Suprapubic skin (tissue), 4 donors: Measurements from ENCODE around the gene KCNJ6. TPM values are rescaled to one million over a fixed set of nuclear protein-coding genes. Genes with fewer than 3 reads are reported as not detected.
"Not testable (repeated sequence)": the region's sequence is repeated elsewhere in the genome, so short reads cannot be mapped to it uniquely, and the experiment has no call there.

Experiments used
- DNase-seq, 2 donors: peaks; one replicate each; pipeline ENCODE4 v3.0.0-alpha.2; 2019; ENCODE audit warnings: low spot score in 2 of 2
- H3K27ac ChIP-seq: fragments of 200-600 bp; sonication (generic); one replicate; pipeline ENCODE4 v1.5.1; 2019
- H3K27me3 ChIP-seq: fragments of 200-600 bp; sonication (generic); one replicate; pipeline ENCODE4 v1.5.1; 2019
- H3K36me3 ChIP-seq: fragments of 200-600 bp; sonication (generic); one replicate; pipeline ENCODE4 v1.5.1; 2019
- H3K4me1 ChIP-seq: fragments of 200-600 bp; sonication (generic); one replicate; pipeline ENCODE4 v1.5.1; 2019
- H3K4me3 ChIP-seq: fragments of 200-600 bp; sonication (generic); one replicate; pipeline ENCODE4 v1.5.1; 2019; ENCODE audit warnings: mild to moderate bottlenecking
- H3K9me3 ChIP-seq: fragments of 200-600 bp; sonication (generic); one replicate; pipeline ENCODE4 v1.5.1; 2019
- CTCF ChIP-seq, 2 donors: fragments of 200-600 bp in 1 of 2; fragments of 450-650 bp in 1 of 2; sonication (generic) in 1 of 2; IDR thresholded peaks; one replicate each; pipeline ENCODE4 v1.5.1; 2016 to 2019; ENCODE audit warnings: antibody characterized with exemption in 2 of 2, mild to moderate bottlenecking in 1 of 2, moderate library complexity in 1 of 2
- EP300 ChIP-seq: sonication (generic); formaldehyde crosslinking; IDR thresholded peaks from one replicate; pipeline ENCODE4 v1.6.1; 2017; ENCODE audit warnings: antibody characterized with exemption
- POLR2A ChIP-seq, 2 donors: fragments of 450-650 bp; IDR thresholded peaks; one replicate each; pipeline ENCODE4 v1.6.1; 2017; ENCODE audit warnings: antibody characterized with exemption in 2 of 2, mild to moderate bottlenecking in 2 of 2, moderate library complexity in 2 of 2
- POLR2AphosphoS5 ChIP-seq, 3 donors: sonication (generic); formaldehyde crosslinking; IDR thresholded peaks; one replicate each; pipeline ENCODE4 v1.6.1; 2017; ENCODE audit warnings: antibody characterized with exemption in 3 of 3
- WGBS: methylation state at CpG from one replicate; pipeline ENCODE4 v1.1.5; 2018; 5-methylcytosine and 5-hydroxymethylcytosine counted together
- total RNA-seq, 4 donors: library from RNA; depleted of rRNA; stranded (reverse); fragments of >200 nt; gene quantifications; one replicate each; pipeline ENCODE4 v1.1.0, GENCODE V29; 2016

The KCNJ6 gene
- total RNA-seq, 4 donors from 2014 or later, result not detected

GRCh38 chr21:37665230-37666024 lies 250.8 kb downstream of the KCNJ6 start:
- WGBS, result 49% methylated on average over 10 of the region's 10 CpGs
- Histone ChIP-seq H3K4me1 (no peaks in the 10 kb centered on the region), H3K27ac (no peak overlapping the region), H3K9me3 (no peaks in the 10 kb centered on the region), H3K36me3 (no peaks in the 10 kb centered on the region), H3K4me3 (no peak overlapping the region), H3K27me3 (no peaks in the 10 kb centered on the region)
- TF ChIP-seq CTCF (IDR thresholded peaks at IDR 0.05) (no peak), POLR2A (IDR thresholded peaks at IDR 0.05) (no peak), POLR2AphosphoS5 (IDR thresholded peaks at IDR 0.05) (no peak), EP300 (no peak)
- DNase-seq, result no peak

GRCh38 chr21:37662227-37662626 lies 254.0 kb downstream of the KCNJ6 start:
- not testable (repeated sequence) for H3K4me3 ChIP-seq, H3K27ac ChIP-seq, H3K36me3 ChIP-seq, H3K9me3 ChIP-seq, H3K4me1 ChIP-seq, H3K27me3 ChIP-seq, DNase-seq
- WGBS, result 91% methylated on average over 1 of the region's 1 CpG

GRCh38 chr21:37660709-37661108 lies 255.5 kb downstream of the KCNJ6 start:
- 91% methylated on average over 6 of the region's 6 CpGs for WGBS
- no peaks in the 10 kb centered on the region for H3K9me3 ChIP-seq
- H3K4me3 ChIP-seq, result no peak overlapping the region
- peaks cover 10% of the 10 kb centered on the region for H3K4me1 ChIP-seq
- TF ChIP-seq EP300, result no peak
- TF ChIP-seq POLR2AphosphoS5 (IDR thresholded peaks at IDR 0.05), result no peak
- no peak for TF ChIP-seq POLR2A (IDR thresholded peaks at IDR 0.05)
- TF ChIP-seq CTCF (IDR thresholded peaks at IDR 0.05), result no peak
- peaks cover 17% of the 10 kb centered on the region for H3K27me3 ChIP-seq
- no peak for DNase-seq
- H3K36me3 ChIP-seq, result no peaks in the 10 kb centered on the region
- H3K27ac ChIP-seq, result no peak overlapping the region

GRCh38 chr21:37659874-37660273 lies 256.4 kb downstream of the KCNJ6 start:
- TF ChIP-seq CTCF (IDR thresholded peaks at IDR 0.05) (no peak), EP300 (no peak), POLR2AphosphoS5 (IDR thresholded peaks at IDR 0.05) (no peak), POLR2A (IDR thresholded peaks at IDR 0.05) (no peak)
- H3K9me3 ChIP-seq, result no peaks in the 10 kb centered on the region
- peaks cover 17% of the 10 kb centered on the region for H3K27me3 ChIP-seq
- no peak for DNase-seq
- H3K4me3 ChIP-seq, result no peak overlapping the region
- peaks cover 10% of the 10 kb centered on the region for H3K4me1 ChIP-seq
- H3K27ac ChIP-seq, result no peak overlapping the region
- H3K36me3 ChIP-seq, result no peaks in the 10 kb centered on the region
- 44% methylated on average over 1 of the region's 1 CpG for WGBS

- 35% methylated on average over 7 of the region's 7 CpGs for WGBS
- Histone ChIP-seq H3K9me3 (no peaks in the 10 kb centered on the region), H3K36me3 (no peaks in the 10 kb centered on the region), H3K4me1 (peaks cover 10% of the 10 kb centered on the region), H3K4me3 (no peak overlapping the region), H3K27me3 (peaks cover 21% of the 10 kb centered on the region), H3K27ac (no peak overlapping the region)
- DNase-seq, result no peak
- TF ChIP-seq EP300 (peak; percentile 92), POLR2A (IDR thresholded peaks at IDR 0.05) (no peak)
Measured at GRCh38 chr21:37658817-37659458, 257.3 kb downstream of the KCNJ6 start.

GRCh38 chr21:37658121-37658816 lies 258.0 kb downstream of the KCNJ6 start:
- TF ChIP-seq POLR2AphosphoS5 (IDR thresholded peaks at IDR 0.05), result no peak
- no peak for TF ChIP-seq EP300
- TF ChIP-seq POLR2A (IDR thresholded peaks at IDR 0.05), result no peak
- no peak for TF ChIP-seq CTCF (IDR thresholded peaks at IDR 0.05)
- Histone ChIP-seq H3K27ac (no peak overlapping the region), H3K9me3 (no peaks in the 10 kb centered on the region), H3K4me3 (no peak overlapping the region), H3K36me3 (no peaks in the 10 kb centered on the region), H3K27me3 (peaks cover 21% of the 10 kb centered on the region), H3K4me1 (peaks cover 10% of the 10 kb centered on the region)
- WGBS, result 43% methylated on average over 10 of the region's 10 CpGs
- DNase-seq, result no peak
